Body of pancreas (tissue), 4 donors: ENCODE measurements around the gene ETV4. TPM values are rescaled to one million over a fixed set of nuclear protein-coding genes. Genes with fewer than 3 reads are reported as not detected.

Source experiments
- ATAC-seq: fragments of 150-250 bp; one replicate; pipeline ENCODE4 v1.9.1; 2016
- DNase-seq, 4 donors: peaks; one replicate each; pipeline ENCODE4 v3.0.0-alpha.2; 2019
- H3K27ac ChIP-seq, 4 donors: fragments of 200-600 bp; sonication (generic); 1 replicate in 3 of 4; 2 replicates in 1 of 4; pipeline versions ENCODE4 v1.5.1 to v1.6.1; 2016 to 2019; ENCODE audit warnings: mild to moderate bottlenecking in 1 of 4, mixed read lengths in 1 of 4, moderate library complexity in 1 of 4
- H3K27me3 ChIP-seq, 2 donors: fragments of 200-600 bp; sonication (generic); one replicate each; pipeline ENCODE4 v1.6.0; 2016; ENCODE audit warnings: mild to moderate bottlenecking in 1 of 2
- H3K36me3 ChIP-seq, 2 donors: fragments of 200-600 bp; sonication (generic); replicated peaks in 1 of 2; 2 replicates each; pipeline ENCODE4 v1.5.1; 2016; ENCODE audit warnings: low read depth in 2 of 2; ENCODE audit not compliant: insufficient read depth in 1 of 2
- H3K4me1 ChIP-seq: fragments of 200-600 bp; sonication (generic); one replicate; pipeline ENCODE4 v1.6.0; 2016
- H3K4me3 ChIP-seq, 2 donors: fragments of 200-600 bp; sonication (generic); 1 replicate in 1 of 2; 2 replicates in 1 of 2; pipeline ENCODE4 v1.5.1; 2016 to 2019
- H3K9me3 ChIP-seq, 3 donors: fragments of 200-600 bp; sonication (generic); 1 replicate in 2 of 3; 2 replicates in 1 of 3; pipeline ENCODE4 v1.5.1; 2016
- CTCF ChIP-seq, 7 experiments: fragments of 450-650 bp in 4 of 7; fragments of 200-600 bp in 3 of 7; sonication (generic) in 3 of 7; IDR thresholded peaks; one replicate each; pipeline ENCODE4 v1.5.1; 2016 to 2019; ENCODE audit warnings: antibody characterized with exemption in 7 of 7
- POLR2A ChIP-seq, 3 donors: fragments of 450-650 bp; IDR thresholded peaks; one replicate each; pipeline ENCODE4 v1.6.1; 2016; ENCODE audit warnings: antibody characterized with exemption in 3 of 3, mild to moderate bottlenecking in 2 of 3
- WGBS, 2 donors: methylation state at CpG; one replicate each; pipeline ENCODE4 v1.1.5; 2017; 5-methylcytosine and 5-hydroxymethylcytosine counted together
- intact Hi-C: fragments of 100-400 bp; cut with DNase I; formaldehyde crosslinking; loops from one replicate; pipeline ENCODE4 v1.15.1; 2023
- total RNA-seq, 2 donors: library from RNA; depleted of rRNA; stranded (reverse); fragments of >200 nt; gene quantifications; one replicate each; pipeline ENCODE4 v1.1.0, GENCODE V29; 2016

Gene ETV4
- total RNA-seq, 2 donors from 2014 or later: 6.2 to 28.7 TPM

- no peaks in the 10 kb centered on the region for H3K36me3 ChIP-seq
- DNase-seq: peak; percentile 97 to 99 (median 98)
- WGBS, 2 donors: 0% methylated on average over 45 to 51 of the region's 51 CpGs
- H3K4me1 ChIP-seq: peaks cover 22% of the 10 kb centered on the region
- no peaks in the 10 kb centered on the region for H3K27me3 ChIP-seq
- ATAC-seq: peak; percentile 100
- TF ChIP-seq POLR2A (IDR thresholded peaks at IDR 0.05) (peak; percentile 39 to 92 (median 88)), CTCF (IDR thresholded peaks at IDR 0.05) (peak; percentile 100)
- intact Hi-C loops: loop anchor here (10.0 kb wide), 1 partner anchor 61 kb away; the partner anchor contains the start of gene ETV4
- H3K9me3 ChIP-seq: no peaks in the 10 kb centered on the region
- H3K27ac ChIP-seq: peak within 1 kb of the TSS; percentile 35 to 83 (median 67)
- H3K4me3 ChIP-seq: peak within 1 kb of the TSS; percentile 38 to 58
Observed at GRCh38 chr17:43483674-43484551, 62.2 kb downstream of the ETV4 start, which contains the start of gene DHX8. Gene DHX8 (plus strand): TSS chr17:43483975. CDS start chr17:43484038, 63 bp downstream.

GRCh38 chr17:43482103-43483012, 63.8 kb downstream of the ETV4 start:
- WGBS, 2 donors: 71 to 74% methylated on average over 9 to 11 of the region's 11 CpGs
- Histone ChIP-seq H3K27ac (no peak overlapping the region), H3K36me3 (no peaks in the 10 kb centered on the region), H3K4me3 (no peak overlapping the region), H3K9me3 (no peaks in the 10 kb centered on the region), H3K4me1 (peaks cover 22% of the 10 kb centered on the region), H3K27me3 (no peaks in the 10 kb centered on the region)
- intact Hi-C loops: loop anchor here (10.0 kb wide), 1 partner anchor 62 kb away; the partner anchor contains the start of gene ETV4
- ATAC-seq: no peak
- TF ChIP-seq CTCF (IDR thresholded peaks at IDR 0.05) (no peak), POLR2A (IDR thresholded peaks at IDR 0.05) (no peak)
- no peak for DNase-seq

GRCh38 chr17:43479948-43480347, 66.2 kb downstream of the ETV4 start:
- Histone ChIP-seq H3K36me3 (no peaks in the 10 kb centered on the region), H3K27me3 (no peaks in the 10 kb centered on the region), H3K4me1 (peaks cover 19% of the 10 kb centered on the region), H3K9me3 (no peaks in the 10 kb centered on the region), H3K27ac (no peak overlapping the region), H3K4me3 (no peak overlapping the region)
- TF ChIP-seq CTCF (IDR thresholded peaks at IDR 0.05): no peak
- no peak for TF ChIP-seq POLR2A (IDR thresholded peaks at IDR 0.05)
- intact Hi-C loops: loop anchor here (5.0 to 10.0 kb wide), 2 partner anchors 65 to 78 kb away; partner anchors contain the start of gene ETV4
- ATAC-seq: no peak
- WGBS, 2 donors: 75 to 94% methylated on average over 3 of the region's 3 CpGs
- DNase-seq: no peak

Other genes with a start within 250 kb of the ETV4 start
- 1 to 10 TPM; 2.1 to 4.6 TPM for gene ARL4D, start 147.3 kb downstream of the ETV4 start, total RNA-seq
- gene DHX8, start 62.4 kb downstream of the ETV4 start, total RNA-seq: 10 to 100 TPM; 12.2 to 19.4 TPM
- gene MEOX1, start 115.6 kb upstream of the ETV4 start, total RNA-seq: 1 to 10 TPM in 1 of 2 donors, under 1 TPM in 1; 0.52 to 2.3 TPM
- not detected for gene SOST, start 212.5 kb upstream of the ETV4 start, total RNA-seq
- 10 to 100 TPM; 32.2 to 54.1 TPM for gene DUSP3, start 232.6 kb upstream of the ETV4 start, total RNA-seq
- gene CFAP97D1, start 234.1 kb upstream of the ETV4 start, total RNA-seq: not detected